Gastroesophageal sphincter (tissue), 3 donors: ENCODE measurements around the gene SMG7.

Experiments
- POLR2A ChIP-seq, 2 donors: fragments of 450-650 bp; IDR thresholded peaks; one replicate each; pipeline ENCODE4 v1.6.1; 2017; ENCODE audit warnings: antibody characterized with exemption in 2 of 2, mild to moderate bottlenecking in 2 of 2, moderate library complexity in 1 of 2
- TF ChIP-seq, protein P1 (sequence below), 4 experiments: fragments of 200-600 bp in 2 of 4; fragments of 450-650 bp in 2 of 4; sonication (generic) in 1 of 4; IDR thresholded peaks; one replicate each; pipeline ENCODE4 v1.5.1; 2017 to 2019; ENCODE audit warnings: antibody characterized with exemption in 4 of 4, mild to moderate bottlenecking in 2 of 4, moderate library complexity in 2 of 4

GRCh38 chr1:183517401-183517800, 45.1 kb downstream of the SMG7 start:
- TF ChIP-seq, protein P1, sequence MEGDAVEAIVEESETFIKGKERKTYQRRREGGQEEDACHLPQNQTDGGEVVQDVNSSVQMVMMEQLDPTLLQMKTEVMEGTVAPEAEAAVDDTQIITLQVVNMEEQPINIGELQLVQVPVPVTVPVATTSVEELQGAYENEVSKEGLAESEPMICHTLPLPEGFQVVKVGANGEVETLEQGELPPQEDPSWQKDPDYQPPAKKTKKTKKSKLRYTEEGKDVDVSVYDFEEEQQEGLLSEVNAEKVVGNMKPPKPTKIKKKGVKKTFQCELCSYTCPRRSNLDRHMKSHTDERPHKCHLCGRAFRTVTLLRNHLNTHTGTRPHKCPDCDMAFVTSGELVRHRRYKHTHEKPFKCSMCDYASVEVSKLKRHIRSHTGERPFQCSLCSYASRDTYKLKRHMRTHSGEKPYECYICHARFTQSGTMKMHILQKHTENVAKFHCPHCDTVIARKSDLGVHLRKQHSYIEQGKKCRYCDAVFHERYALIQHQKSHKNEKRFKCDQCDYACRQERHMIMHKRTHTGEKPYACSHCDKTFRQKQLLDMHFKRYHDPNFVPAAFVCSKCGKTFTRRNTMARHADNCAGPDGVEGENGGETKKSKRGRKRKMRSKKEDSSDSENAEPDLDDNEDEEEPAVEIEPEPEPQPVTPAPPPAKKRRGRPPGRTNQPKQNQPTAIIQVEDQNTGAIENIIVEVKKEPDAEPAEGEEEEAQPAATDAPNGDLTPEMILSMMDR (IDR thresholded peaks at IDR 0.05) = no peak
- no peak for TF ChIP-seq POLR2A (IDR thresholded peaks at IDR 0.05)
